Liver (tissue), 9 donors: ENCODE results near the gene RTBDN. TPM values are rescaled to one million over a fixed set of nuclear protein-coding genes. Genes with fewer than 3 reads are reported as not detected.

Source experiments
- DNase-seq: peaks from one replicate; pipeline ENCODE4 v3.0.0-alpha.2; 2017; ENCODE audit warnings: low spot score
- H3K27ac ChIP-seq, 2 donors: one replicate each; pipeline ENCODE4 v1.7.0; 2013; ENCODE audit warnings: inconsistent platforms in 2 of 2, low read length in 2 of 2, control low read depth in 1 of 2, low read depth in 1 of 2, mild to moderate bottlenecking in 1 of 2
- H3K27me3 ChIP-seq, 4 donors: one replicate each; pipeline versions ENCODE4 v1.6.1 to v1.7.0; 2013; ENCODE audit warnings: low read length in 3 of 4, inconsistent platforms in 1 of 4, mild to moderate bottlenecking in 1 of 4, moderate library complexity in 1 of 4; ENCODE audit not compliant: control insufficient read depth in 4 of 4, insufficient read depth in 4 of 4
- H3K36me3 ChIP-seq, 4 donors: one replicate each; pipeline versions ENCODE4 v1.6.1 to v1.7.0; 2013; ENCODE audit warnings: low read length in 3 of 4, mild to moderate bottlenecking in 3 of 4, low read depth in 1 of 4, moderate library complexity in 1 of 4; ENCODE audit not compliant: control insufficient read depth in 4 of 4, insufficient read depth in 3 of 4
- H3K4me1 ChIP-seq, 4 donors: one replicate each; pipeline versions ENCODE4 v1.6.1 to v1.7.0; 2013; ENCODE audit warnings: low read length in 3 of 4, mild to moderate bottlenecking in 3 of 4, moderate library complexity in 1 of 4; ENCODE audit not compliant: control insufficient read depth in 4 of 4, insufficient read depth in 4 of 4
- H3K4me3 ChIP-seq, 3 donors: one replicate each; pipeline versions ENCODE4 v1.6.1 to v1.7.0; 2013; ENCODE audit warnings: low read length in 3 of 3, control low read depth in 1 of 3, low read depth in 1 of 3, mild to moderate bottlenecking in 1 of 3
- H3K9ac ChIP-seq, 2 donors: one replicate each; pipeline ENCODE4 v1.7.0; 2013; ENCODE audit warnings: low read length in 2 of 2, mild to moderate bottlenecking in 2 of 2, moderate library complexity in 2 of 2, control low read depth in 1 of 2, low read depth in 1 of 2
- H3K9me3 ChIP-seq, 4 donors: one replicate each; pipeline versions ENCODE4 v1.6.1 to v1.7.0; 2013; ENCODE audit warnings: low read length in 3 of 4; ENCODE audit not compliant: control insufficient read depth in 4 of 4
- CTCF ChIP-seq: fragments of 150-350 bp; IDR thresholded peaks from 2 replicates; pipeline ENCODE4 v1.5.1; 2017; ENCODE audit warnings: improper control_type of control experiment, low read depth, low read length; ENCODE audit not compliant: missing input control
- FOXA1 ChIP-seq: IDR thresholded peaks from 2 replicates; pipeline ENCODE4 v1.6.1; 2016; ENCODE audit warnings: antibody characterized with exemption
- FOXA2 ChIP-seq: IDR thresholded peaks from 2 replicates; pipeline ENCODE4 v1.6.1; 2016; ENCODE audit warnings: antibody characterized with exemption
- GABPA ChIP-seq, 2 donors: IDR thresholded peaks in 1 of 2; conservative IDR thresholded peaks in 1 of 2; 2 replicates each; pipeline ENCODE4 v1.6.1; 2016; ENCODE audit warnings: antibody characterized with exemption in 2 of 2, mild to moderate bottlenecking in 1 of 2, moderate library complexity in 1 of 2
- HNF4A ChIP-seq, 2 donors: conservative IDR thresholded peaks; 2 replicates each; pipeline ENCODE4 v1.6.1; 2016; ENCODE audit warnings: antibody characterized with exemption in 2 of 2, mild to moderate bottlenecking in 2 of 2
- HNF4G ChIP-seq: IDR thresholded peaks from 2 replicates; pipeline ENCODE4 v1.6.1; 2016; ENCODE audit warnings: antibody characterized with exemption
- JUND ChIP-seq, 2 donors: IDR thresholded peaks; 2 replicates each; pipeline ENCODE4 v1.6.1; 2016; ENCODE audit warnings: antibody characterized with exemption in 2 of 2
- NR2F2 ChIP-seq: IDR thresholded peaks from 2 replicates; pipeline ENCODE4 v1.6.1; 2016; ENCODE audit warnings: antibody characterized with exemption
- RAD21 ChIP-seq, 2 donors: IDR thresholded peaks; 2 replicates each; pipeline ENCODE4 v1.6.1; 2016; ENCODE audit warnings: antibody characterized with exemption in 2 of 2, mild to moderate bottlenecking in 2 of 2
- REST ChIP-seq: IDR thresholded peaks from 2 replicates; pipeline ENCODE4 v1.6.1; 2016; ENCODE audit warnings: antibody characterized with exemption, mild to moderate bottlenecking
- RXRA ChIP-seq, 2 donors: IDR thresholded peaks; 2 replicates each; pipeline ENCODE4 v1.6.1; 2017 to 2018; ENCODE audit warnings: antibody characterized with exemption in 2 of 2, mild to moderate bottlenecking in 1 of 2
- SP1 ChIP-seq: IDR thresholded peaks from 2 replicates; pipeline ENCODE4 v1.6.1; 2018; ENCODE audit warnings: antibody characterized with exemption, mild to moderate bottlenecking
- TAF1 ChIP-seq: conservative IDR thresholded peaks from 2 replicates; pipeline ENCODE4 v1.6.1; 2016; ENCODE audit warnings: antibody characterized with exemption, mild to moderate bottlenecking
- YY1 ChIP-seq: IDR thresholded peaks from 2 replicates; pipeline ENCODE4 v1.6.1; 2016; ENCODE audit warnings: antibody characterized with exemption, mild to moderate bottlenecking
- ZBTB33 ChIP-seq: IDR thresholded peaks from 2 replicates; pipeline ENCODE4 v1.6.1; 2016; ENCODE audit warnings: antibody characterized with exemption
- WGBS: extraction: QIAGEN DNeasy Blood & Tissue Kit; methylation state at CpG from one replicate; pipeline ENCODE4 v1.1.7; 2013; 5-methylcytosine and 5-hydroxymethylcytosine counted together
- polyA plus RNA-seq, 2 donors: library from polyadenylated mRNA; stranded (reverse) in 1 of 2; unstranded in 1 of 2; fragments of 200-250 nt in 1 of 2; fragments of >200 nt in 1 of 2; fragmentation: Nextera tagmentation in 1 of 2; extraction: Ambion mirVana in 1 of 2; gene quantifications; one replicate each; pipeline versions ENCODE4 v1.2.1 to v1.2.3, GENCODE V29; 2013 to 2015
- total RNA-seq, 2 donors: library from RNA; depleted of rRNA; stranded (reverse); fragments of >200 nt; gene quantifications; one replicate each; pipeline ENCODE4 v1.2.3, GENCODE V29; 2014
- TF ChIP-seq, protein P1 (sequence below): IDR thresholded peaks from 2 replicates; pipeline ENCODE4 v1.6.1; 2016; ENCODE audit warnings: antibody characterized with exemption
- donor health status: healthy.
- donor health status: healthy.
- donor health status: healthy.
- donor health status: healthy.
- donor health status: healthy.

RTBDN gene
- total and polyA plus RNA-seq, 4 donors = not detected

GRCh38 chr19:12837225-12837624 lies 2.8 kb upstream of the RTBDN start:
- Histone ChIP-seq H3K27me3 (peaks cover 0 to 28% (median 16%) of the 10 kb centered on the region in 4 donors), H3K27ac (no peak overlapping the region), H3K36me3 (no peaks in the 10 kb centered on the region), H3K9me3 (no peaks in the 10 kb centered on the region), H3K4me1 (peaks cover 0 to 15% (median 6%) of the 10 kb centered on the region in 4 donors), H3K4me3 (no peak overlapping the region), H3K9ac (no peak overlapping the region)
- 70% methylated on average over 4 of the region's 4 CpGs for WGBS
- DNase-seq = no peak
- TF ChIP-seq GABPA (IDR thresholded peaks at IDR 0.05 in 1 of 2, conservative IDR thresholded peaks at IDR 0.05 in 1 of 2) (no peak), YY1 (no peak)
- TF ChIP-seq, protein P1, sequence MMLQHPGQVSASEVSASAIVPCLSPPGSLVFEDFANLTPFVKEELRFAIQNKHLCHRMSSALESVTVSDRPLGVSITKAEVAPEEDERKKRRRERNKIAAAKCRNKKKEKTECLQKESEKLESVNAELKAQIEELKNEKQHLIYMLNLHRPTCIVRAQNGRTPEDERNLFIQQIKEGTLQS = no peak

- no peak overlapping the region for H3K27ac ChIP-seq
- no peak for DNase-seq
- WGBS = 6% methylated on average over 6 of the region's 6 CpGs
- H3K9ac ChIP-seq = no peak overlapping the region
- no peaks in the 10 kb centered on the region for H3K9me3 ChIP-seq
- H3K36me3 ChIP-seq = no peaks in the 10 kb centered on the region
- peaks cover 0 to 26% (median 19%) of the 10 kb centered on the region in 4 donors for H3K27me3 ChIP-seq
- H3K4me3 ChIP-seq = no peak overlapping the region
- H3K4me1 ChIP-seq = peaks cover 0 to 15% (median 6%) of the 10 kb centered on the region in 4 donors
- TF ChIP-seq RXRA (IDR thresholded peaks at IDR 0.05) (no peak), ZBTB33 (no peak), HNF4G (no peak), FOXA2 (no peak), HNF4A (conservative IDR thresholded peaks at IDR 0.05) (no peak), RAD21 (IDR thresholded peaks at IDR 0.05) (no peak)
Observed at GRCh38 chr19:12836529-12836863, 2.1 kb upstream of the RTBDN start.

- Histone ChIP-seq H3K36me3 (no peaks in the 10 kb centered on the region), H3K4me1 (peaks cover 0 to 15% (median 4%) of the 10 kb centered on the region in 4 donors), H3K9me3 (no peaks in the 10 kb centered on the region), H3K9ac (no peak overlapping the region), H3K27me3 (peaks cover 0 to 26% (median 19%) of the 10 kb centered on the region in 4 donors), H3K4me3 (no peak overlapping the region), H3K27ac (no peak overlapping the region)
- 11% methylated on average over 39 of the region's 39 CpGs for WGBS
- TF ChIP-seq TAF1 (no peak), REST (no peak), RXRA (IDR thresholded peaks at IDR 0.05) (no peak), JUND (IDR thresholded peaks at IDR 0.05) (no peak), CTCF (no peak), NR2F2 (no peak), SP1 (no peak), FOXA1 (no peak), HNF4G (no peak), YY1 (no peak), HNF4A (conservative IDR thresholded peaks at IDR 0.05) (no peak), RAD21 (IDR thresholded peaks at IDR 0.05) (no peak)
- TF ChIP-seq, protein P1 = no peak
- no peak for DNase-seq
Observed at GRCh38 chr19:12834976-12835757, 788 bp upstream of the RTBDN start.
